Epithelial cell of esophagus (primary cell): ENCODE data around the gene IGFL2.
"Not testable (repeated sequence)": the region's sequence is repeated elsewhere in the genome, so short reads cannot be mapped to it uniquely, and the experiment has no call there.

Experiments
- DNase-seq: peaks from one replicate; pipeline ENCODE4 v3.0.0; 2010; ENCODE audit warnings: low read depth
- H3K4me3 ChIP-seq: 2 replicates; pipeline ENCODE4 v1.5.1; 2011; ENCODE audit warnings: mild to moderate bottlenecking, low read length, control low read depth
- CTCF ChIP-seq: IDR thresholded peaks from 2 replicates; pipeline ENCODE4 v1.5.1; 2011; ENCODE audit warnings: low read depth, mild to moderate bottlenecking, low read length, control low read depth, inconsistent platforms; ENCODE audit not compliant: insufficient read depth; ENCODE audit errors: missing control alignments

The IGFL2 gene

GRCh38 chr19:46189971-46190888, 42.2 kb downstream of the IGFL2 start:
- TF ChIP-seq CTCF = no peak
- H3K4me3 ChIP-seq = no peak overlapping the region
- DNase-seq = no peak

GRCh38 chr19:46191356-46191755, 43.3 kb downstream of the IGFL2 start:
- DNase-seq = no peak
- TF ChIP-seq CTCF = no peak
- no peak overlapping the region for H3K4me3 ChIP-seq

- TF ChIP-seq CTCF = no peak
- no peak for DNase-seq
- H3K4me3 ChIP-seq = no peak overlapping the region
Measured at GRCh38 chr19:46191972-46192371, 43.9 kb downstream of the IGFL2 start.

- DNase-seq, H3K4me3 ChIP-seq: not testable (repeated sequence)
Measured at GRCh38 chr19:46192626-46192991, 44.6 kb downstream of the IGFL2 start.

GRCh38 chr19:46192992-46193650, 45.1 kb downstream of the IGFL2 start:
- H3K4me3 ChIP-seq = no peak overlapping the region
- TF ChIP-seq CTCF = no peak
- DNase-seq = peak; percentile 92

- no peak for TF ChIP-seq CTCF
- H3K4me3 ChIP-seq = no peak overlapping the region
- DNase-seq = no peak
Measured at GRCh38 chr19:46193678-46194077, 45.6 kb downstream of the IGFL2 start.

- TF ChIP-seq CTCF = no peak
- H3K4me3 ChIP-seq = no peak overlapping the region
- no peak for DNase-seq
Measured at GRCh38 chr19:46195104-46195503, 47.1 kb downstream of the IGFL2 start.

- not testable (repeated sequence) for H3K4me3 ChIP-seq
- peak; percentile 62 for DNase-seq
Measured at GRCh38 chr19:46195919-46196318, 47.9 kb downstream of the IGFL2 start.
